ENCODE data around the gene ARMC10.

DNA sequence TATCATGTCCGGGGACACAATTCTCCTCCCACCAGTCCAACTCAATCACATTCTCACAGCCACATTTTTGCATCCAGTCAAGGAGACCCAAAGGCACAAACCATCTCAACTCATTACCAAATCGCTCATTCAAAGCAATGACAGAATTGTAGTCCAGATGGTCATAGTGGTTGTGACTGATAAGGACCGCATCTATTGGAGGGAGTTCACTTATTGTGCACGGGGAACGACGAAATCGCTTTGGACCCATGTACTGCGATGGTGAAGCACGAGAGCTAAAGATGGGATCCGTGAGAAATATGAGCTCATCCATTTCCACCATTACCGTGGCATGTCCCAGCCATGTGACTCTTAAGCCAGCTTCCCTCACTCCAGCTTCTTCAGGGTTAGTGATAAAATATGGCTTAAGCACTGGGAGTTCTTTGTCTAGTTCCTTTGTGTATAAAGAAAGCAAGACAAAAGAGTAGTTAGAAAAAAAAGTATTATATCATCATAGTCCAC is 44.9 kb downstream of the ARMC10 start:
- no peak for TF ChIP-seq POLR2A (IDR thresholded peaks at IDR 0.05; ENCODE audit: low read depth, low read length)
- no peak for TF ChIP-seq POLR2AphosphoS5 (IDR thresholded peaks at IDR 0.05; ENCODE audit: low read depth, low read length)
- TF ChIP-seq TAF1 (IDR thresholded peaks at IDR 0.05; ENCODE audit: low read depth, low read length) = no peak
